Small intestine (tissue), 7 donors: ENCODE results near the gene ENHO. TPM values are rescaled to one million over a fixed set of nuclear protein-coding genes. Genes with fewer than 3 reads are reported as not detected.

Experiments
- DNase-seq, 2 donors: peaks; one replicate each; pipeline versions ENCODE4 v3.0.0 to v3.0.0-alpha.2; 2013
- FAIRE-seq: peaks from 2 replicates; lab custom pipeline; 2012; peaks lifted over from hg19 to GRCh38; lab: Jason Lieb, UNC
- H3K27ac ChIP-seq, 3 donors: one replicate each; pipeline ENCODE4 v1.5.1; 2013; ENCODE audit warnings: low read length in 2 of 3, mild to moderate bottlenecking in 2 of 3, control low read depth in 1 of 3, inconsistent platforms in 1 of 3, low read depth in 1 of 3, moderate library complexity in 1 of 3
- H3K27me3 ChIP-seq, 3 donors: one replicate each; pipeline ENCODE4 v1.6.1; 2013; ENCODE audit warnings: low read length in 3 of 3, inconsistent platforms in 1 of 3; ENCODE audit not compliant: control insufficient read depth in 3 of 3, insufficient read depth in 3 of 3
- H3K36me3 ChIP-seq, 3 donors: one replicate each; pipeline ENCODE4 v1.6.1; 2013; ENCODE audit warnings: low read length in 3 of 3, inconsistent platforms in 1 of 3, low read depth in 1 of 3, mild to moderate bottlenecking in 1 of 3, moderate library complexity in 1 of 3; ENCODE audit not compliant: control insufficient read depth in 3 of 3, insufficient read depth in 2 of 3
- H3K4me1 ChIP-seq, 3 donors: one replicate each; pipeline ENCODE4 v1.6.1; 2013; ENCODE audit warnings: low read length in 2 of 3, inconsistent platforms in 1 of 3, low read depth in 1 of 3, mild to moderate bottlenecking in 1 of 3, moderate library complexity in 1 of 3; ENCODE audit not compliant: control insufficient read depth in 3 of 3, insufficient read depth in 2 of 3
- H3K4me3 ChIP-seq, 3 donors: one replicate each; pipeline ENCODE4 v1.5.1; 2013; ENCODE audit warnings: low read length in 3 of 3, control low read depth in 1 of 3, inconsistent platforms in 1 of 3, low read depth in 1 of 3, mild to moderate bottlenecking in 1 of 3, moderate library complexity in 1 of 3
- H3K9me3 ChIP-seq, 2 donors: one replicate each; pipeline ENCODE4 v1.6.1; 2013; ENCODE audit warnings: low read depth in 1 of 2, low read length in 1 of 2; ENCODE audit not compliant: control insufficient read depth in 2 of 2, insufficient read depth in 1 of 2
- WGBS, 3 donors: extraction: QIAGEN DNeasy Blood & Tissue Kit; methylation state at CpG; one replicate each; pipeline ENCODE4 v1.1.7; 2013; 5-methylcytosine and 5-hydroxymethylcytosine counted together
- polyA plus RNA-seq, 4 donors: library from polyadenylated mRNA; stranded (reverse) in 3 of 4; unstranded in 1 of 4; fragments of 200-250 nt in 3 of 4; fragments of 120-200 nt in 1 of 4; gene quantifications; one replicate each; pipeline versions ENCODE4 v1.2.1 to v1.2.3, GENCODE V29; 2013
- donor health status: healthy with polysubstance abuse.
- donor health status: control.
- donor health status: control.
- donor health status: Bipolar disorder and iron deficiency.
- donor health status: healthy.

The ENHO gene
- polyA plus RNA-seq, 4 donors, result 1.8 to 8.9 (median 5.1) TPM

DNA sequence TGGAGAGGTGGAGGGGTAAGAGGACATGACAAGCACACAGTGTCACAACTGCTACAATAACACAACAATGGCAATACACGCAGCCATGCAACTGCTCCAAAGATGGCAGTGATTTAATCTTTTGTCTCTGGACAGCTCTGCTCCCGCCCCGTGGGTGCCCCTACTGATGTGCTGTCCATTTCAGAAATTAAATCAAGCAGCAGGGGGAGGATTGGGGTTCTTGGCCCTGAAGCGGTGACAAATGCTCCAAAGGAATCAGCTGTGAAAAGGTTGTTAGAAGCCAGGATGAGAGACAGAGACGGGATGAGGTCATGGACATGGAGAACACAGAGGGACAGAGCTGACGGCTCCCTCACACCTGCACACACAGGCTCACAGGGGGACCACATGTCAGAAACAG, 44.2 kb upstream of the ENHO start:
- H3K27ac ChIP-seq, result no peak overlapping the region
- H3K27me3 ChIP-seq, result peaks cover 0 to 42% (median 0%) of the 10 kb centered on the region in 3 donors
- DNase-seq, result no peak
- FAIRE-seq, result no peak
- H3K4me3 ChIP-seq, result no peak overlapping the region
- H3K9me3 ChIP-seq, result peaks cover 0 to 5% of the 10 kb centered on the region in 2 donors
- WGBS, 3 donors, result 82 to 87% (median 85%) methylated on average over 6 of the region's 6 CpGs
- peaks cover 0 to 14% (median 0%) of the 10 kb centered on the region in 3 donors for H3K36me3 ChIP-seq
- H3K4me1 ChIP-seq, result peaks cover 4 to 7% (median 5%) of the 10 kb centered on the region in 3 donors

- DNase-seq, result no peak
- no peak for FAIRE-seq
- peaks cover 0 to 14% (median 0%) of the 10 kb centered on the region in 3 donors for H3K36me3 ChIP-seq
- H3K4me3 ChIP-seq, result no peak overlapping the region
- H3K4me1 ChIP-seq, result peaks cover 0 to 7% (median 4%) of the 10 kb centered on the region in 3 donors
- WGBS, 3 donors, result 66 to 82% (median 72%) methylated on average over 8 of the region's 8 CpGs
- H3K9me3 ChIP-seq, result peaks cover 0 to 7% of the 10 kb centered on the region in 2 donors
- peaks cover 0 to 45% (median 0%) of the 10 kb centered on the region in 3 donors for H3K27me3 ChIP-seq
- H3K27ac ChIP-seq, result no peak overlapping the region
Observed at GRCh38 chr9:34566322-34566721, 43.5 kb upstream of the ENHO start.

DNA sequence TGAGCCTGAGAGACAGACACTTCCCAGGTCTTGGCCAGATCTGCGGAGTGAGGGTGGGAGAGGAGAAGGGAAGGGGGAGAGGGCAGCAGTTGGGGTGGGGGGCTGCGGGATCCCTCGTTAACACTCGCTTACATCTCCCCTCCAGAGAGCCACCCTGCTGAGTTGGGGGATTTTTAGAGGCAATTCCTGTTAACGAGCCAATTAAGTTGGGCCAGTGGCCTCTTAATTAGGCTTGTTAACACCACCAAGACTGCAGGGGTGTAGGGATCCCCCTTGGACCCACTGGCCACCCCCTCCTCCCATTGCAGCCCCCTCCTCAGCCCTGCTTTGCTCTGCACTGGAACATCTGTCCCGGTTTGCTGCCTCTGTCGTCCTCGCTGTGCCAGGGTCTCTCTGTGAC, 43.1 kb upstream of the ENHO start:
- Histone ChIP-seq H3K4me3 (no peak overlapping the region), H3K4me1 (peaks cover 0 to 3% (median 0%) of the 10 kb centered on the region in 3 donors), H3K27me3 (peaks cover 0 to 46% (median 0%) of the 10 kb centered on the region in 3 donors), H3K36me3 (peaks cover 0 to 14% (median 0%) of the 10 kb centered on the region in 3 donors), H3K27ac (no peak overlapping the region), H3K9me3 (peaks cover 0 to 7% of the 10 kb centered on the region in 2 donors)
- FAIRE-seq (no peak), DNase-seq (no peak)
- WGBS, 3 donors, result 68 to 73% (median 72%) methylated on average over 8 of the region's 8 CpGs

DNA sequence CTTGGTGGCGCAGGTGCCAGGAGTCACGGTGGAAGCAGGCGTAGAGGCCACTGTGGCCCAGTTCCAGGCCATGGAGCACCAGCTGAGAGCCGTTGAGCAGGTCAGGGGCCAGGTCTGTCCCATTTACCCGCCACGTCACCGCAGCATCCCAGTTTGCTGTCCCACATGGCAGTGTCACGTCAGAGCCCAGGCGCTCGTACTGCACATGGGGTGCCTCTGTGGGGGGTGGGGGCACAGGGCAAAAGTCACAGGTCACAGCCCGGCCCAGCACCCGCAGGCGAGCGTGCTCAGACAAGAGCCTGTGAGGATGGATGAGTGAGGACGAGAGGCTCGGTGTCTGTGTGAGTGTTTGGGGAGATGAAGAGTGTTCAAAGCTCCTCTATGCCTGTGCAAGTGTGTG, 41.8 kb upstream of the ENHO start:
- Histone ChIP-seq H3K36me3 (peaks cover 0 to 14% (median 0%) of the 10 kb centered on the region in 3 donors), H3K4me1 (peaks cover 0 to 13% (median 5%) of the 10 kb centered on the region in 3 donors), H3K27ac (no peak overlapping the region), H3K9me3 (peaks cover 0 to 7% of the 10 kb centered on the region in 2 donors), H3K4me3 (no peak overlapping the region), H3K27me3 (peaks cover 0 to 51% (median 0%) of the 10 kb centered on the region in 3 donors)
- no peak for DNase-seq
- no peak for FAIRE-seq
- WGBS, 3 donors, result 80 to 89% (median 84%) methylated on average over 15 to 16 of the region's 16 CpGs

DNA sequence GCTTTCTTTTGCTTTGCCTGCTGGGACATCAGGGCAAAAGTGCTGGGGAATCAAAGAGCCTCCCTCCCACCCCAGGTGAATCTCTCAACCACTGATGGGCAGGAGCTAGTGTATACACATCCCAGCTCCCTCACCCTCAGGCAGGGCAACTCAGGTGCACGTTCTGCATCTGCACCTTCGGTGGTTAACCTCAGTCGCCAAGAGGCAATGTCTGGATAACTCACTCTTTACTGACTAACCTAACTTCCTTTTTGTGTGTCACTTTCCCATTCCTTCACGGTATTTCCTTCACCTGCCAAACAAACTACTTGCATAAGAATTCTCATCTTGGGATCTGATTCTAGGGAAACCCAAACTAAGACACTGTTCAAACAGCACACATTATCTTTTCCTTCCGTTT, 40.5 kb upstream of the ENHO start:
- Histone ChIP-seq H3K4me1 (peaks cover 0 to 16% (median 5%) of the 10 kb centered on the region in 3 donors), H3K9me3 (peaks cover 0 to 7% of the 10 kb centered on the region in 2 donors), H3K4me3 (no peak overlapping the region), H3K36me3 (peaks cover 0 to 14% (median 0%) of the 10 kb centered on the region in 3 donors), H3K27me3 (peaks cover 0 to 59% (median 0%) of the 10 kb centered on the region in 3 donors), H3K27ac (no peak overlapping the region)
- no peak for FAIRE-seq
- no peak for DNase-seq
- WGBS, 3 donors, result 48 to 59% (median 50%) methylated on average over 5 of the region's 5 CpGs

- Histone ChIP-seq H3K27me3 (peaks cover 0 to 58% (median 4%) of the 10 kb centered on the region in 3 donors), H3K36me3 (peaks cover 0 to 17% (median 0%) of the 10 kb centered on the region in 3 donors), H3K4me3 (no peak overlapping the region), H3K4me1 (peaks cover 0 to 16% (median 5%) of the 10 kb centered on the region in 3 donors), H3K27ac (no peak overlapping the region), H3K9me3 (peaks cover 0 to 7% of the 10 kb centered on the region in 2 donors)
- WGBS, 3 donors, result 52 to 76% (median 57%) methylated on average over 7 of the region's 7 CpGs
- FAIRE-seq (no peak), DNase-seq (peak in 1 of 2 donors; percentile 56)
Observed at GRCh38 chr9:34562135-34562745, 39.5 kb upstream of the ENHO start.

DNA sequence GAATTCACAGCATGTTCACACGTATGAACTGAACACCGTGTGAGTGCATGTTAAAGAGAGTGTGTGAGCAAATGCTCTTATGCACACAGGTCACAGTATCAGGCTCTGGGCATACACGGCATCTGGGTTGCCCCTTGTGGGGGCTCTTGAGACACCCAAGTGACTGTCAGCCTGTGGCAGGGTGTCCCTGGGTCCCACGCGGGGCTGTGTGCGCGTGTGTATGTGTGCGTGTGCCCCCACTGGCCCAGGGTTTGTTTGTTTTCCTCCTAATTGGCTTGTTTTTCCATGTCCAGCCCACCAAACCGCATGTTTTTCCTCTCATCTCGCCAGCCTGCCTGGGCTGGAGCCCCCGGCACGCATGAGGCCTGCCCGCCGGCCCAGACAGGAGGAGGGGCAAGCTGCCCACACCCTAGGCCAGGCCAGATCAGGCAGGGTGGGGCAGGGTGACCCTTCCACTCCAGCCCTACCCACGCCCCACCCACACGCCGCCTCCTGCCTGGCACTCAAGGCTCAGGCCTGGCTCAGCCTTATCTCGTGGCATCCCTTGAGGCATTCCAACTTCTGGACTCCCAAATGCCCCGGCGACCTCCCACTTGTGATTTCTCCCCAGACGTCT, 37.9 kb upstream of the ENHO start:
- peaks cover 0 to 18% (median 0%) of the 10 kb centered on the region in 3 donors for H3K36me3 ChIP-seq
- DNase-seq, result peak in 1 of 2 donors; percentile 77

GRCh38 chr9:34559624-34560455, 37.0 kb upstream of the ENHO start:
- DNase-seq (peak; percentile 60 to 90), FAIRE-seq (no peak)
- peaks cover 0 to 57% (median 4%) of the 10 kb centered on the region in 3 donors for H3K27me3 ChIP-seq

More for the DNA sequence above, 37.9 kb upstream of the ENHO start:
- peaks cover 0 to 16% (median 5%) of the 10 kb centered on the region in 3 donors for H3K4me1 ChIP-seq
- H3K27me3 ChIP-seq, result peaks cover 0 to 57% (median 4%) of the 10 kb centered on the region in 3 donors
- no peak for FAIRE-seq
- H3K4me3 ChIP-seq, result no peak overlapping the region
- peaks cover 0 to 7% of the 10 kb centered on the region in 2 donors for H3K9me3 ChIP-seq
- 25 to 60% (median 44%) methylated on average over 18 to 21 of the region's 21 CpGs for WGBS, 3 donors
- H3K27ac ChIP-seq, result peak overlapping the region in 2 of 3 donors; percentile 28 to 92

More at GRCh38 chr9:34559624-34560455, 37.0 kb upstream of the ENHO start:
- Histone ChIP-seq H3K9me3 (peaks cover 0 to 7% of the 10 kb centered on the region in 2 donors), H3K36me3 (peaks cover 0 to 20% (median 0%) of the 10 kb centered on the region in 3 donors), H3K27ac (peak overlapping the region; percentile 22 to 92 (median 33)), H3K4me1 (peaks cover 0 to 16% (median 5%) of the 10 kb centered on the region in 3 donors), H3K4me3 (no peak overlapping the region)
- 10 to 20% (median 15%) methylated on average over 21 of the region's 21 CpGs for WGBS, 3 donors
